Activated effector memory CD4-positive, alpha-beta T cell treated with anti-CD3 and anti-CD28 coated beads, Interleukin-2, amount 50 U/mL, for 16 hours (primary cell): ENCODE results near the gene DOLK.
A peak's percentile ranks its signal among the peaks of the same experiment; 100 is the strongest.

Source experiments
- DNase-seq: peaks from one replicate; pipeline ENCODE4 v3.0.0-alpha.2; 2020

The DOLK gene

DNA sequence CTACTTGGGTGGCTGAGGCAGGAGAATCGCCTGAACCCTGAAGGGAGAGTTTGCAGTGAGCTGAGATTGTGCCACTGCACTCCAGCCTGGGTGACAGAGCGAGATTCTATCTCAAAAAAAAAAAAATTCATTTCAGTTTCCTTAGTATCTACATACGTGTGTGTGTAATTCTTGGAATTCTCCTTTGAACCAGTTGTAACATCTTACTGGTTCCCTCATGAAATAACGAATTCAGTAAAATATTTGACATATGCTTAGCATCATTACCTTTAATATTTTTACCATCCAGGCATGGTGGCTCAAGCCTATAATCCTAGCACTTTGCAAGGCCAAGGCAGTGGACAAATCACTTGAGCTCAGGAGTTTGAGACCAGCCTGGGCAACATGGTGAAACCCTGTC lies 17.8 kb downstream of the DOLK start:
- no peak for DNase-seq

DNA sequence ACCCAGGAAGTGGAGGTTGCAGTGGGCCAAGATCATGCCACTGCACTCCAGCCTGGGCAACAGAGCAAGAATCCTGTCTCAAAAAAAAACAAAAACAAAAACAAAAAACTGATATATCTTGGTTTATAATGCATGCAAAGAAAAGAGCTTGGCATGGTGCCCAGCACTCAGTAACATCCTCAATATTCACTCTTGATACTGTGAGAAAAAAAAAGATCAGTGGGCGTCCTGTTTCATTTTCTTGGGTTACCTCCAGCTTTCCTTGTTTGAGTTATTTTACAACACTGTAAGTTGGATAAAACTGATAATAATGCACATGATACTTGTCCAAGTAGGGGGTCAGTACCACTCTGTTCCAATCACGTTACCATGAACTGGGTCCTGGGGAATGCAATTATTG lies 18.8 kb downstream of the DOLK start:
- DNase-seq = no peak

DNA sequence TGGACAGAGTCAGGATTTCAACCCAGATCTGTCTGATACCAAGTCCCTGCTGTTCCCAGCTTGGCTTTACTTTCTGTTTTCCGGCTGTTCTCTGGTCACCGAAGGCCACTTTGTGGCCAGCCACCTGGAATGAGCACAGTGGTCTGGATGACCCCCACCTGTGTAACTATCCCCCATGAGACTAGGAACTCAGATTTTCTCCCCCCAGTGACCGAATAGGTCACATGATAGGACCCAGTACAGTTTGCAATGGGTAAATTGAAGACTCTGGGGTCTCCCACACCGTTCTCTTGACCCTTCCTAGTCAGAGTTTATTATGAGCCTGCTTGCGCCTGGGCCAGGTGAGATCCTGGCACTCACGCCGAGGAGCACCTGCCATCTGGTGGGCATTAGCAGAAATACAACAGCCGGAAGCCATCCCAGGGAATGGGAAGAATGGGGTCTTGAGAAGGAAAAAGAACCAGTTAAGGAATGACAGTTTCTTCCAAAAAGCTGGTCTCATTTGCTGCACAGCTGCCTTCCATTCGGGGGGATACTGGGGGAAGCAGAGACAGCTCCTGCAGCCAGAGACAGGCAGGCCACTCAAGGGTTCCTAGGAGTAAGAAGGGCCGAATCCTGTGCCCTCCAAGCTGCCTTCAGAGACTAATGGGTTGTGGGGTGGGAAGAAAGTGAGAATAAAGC lies 19.5 kb downstream of the DOLK start:
- DNase-seq = peak; percentile 83

DNA sequence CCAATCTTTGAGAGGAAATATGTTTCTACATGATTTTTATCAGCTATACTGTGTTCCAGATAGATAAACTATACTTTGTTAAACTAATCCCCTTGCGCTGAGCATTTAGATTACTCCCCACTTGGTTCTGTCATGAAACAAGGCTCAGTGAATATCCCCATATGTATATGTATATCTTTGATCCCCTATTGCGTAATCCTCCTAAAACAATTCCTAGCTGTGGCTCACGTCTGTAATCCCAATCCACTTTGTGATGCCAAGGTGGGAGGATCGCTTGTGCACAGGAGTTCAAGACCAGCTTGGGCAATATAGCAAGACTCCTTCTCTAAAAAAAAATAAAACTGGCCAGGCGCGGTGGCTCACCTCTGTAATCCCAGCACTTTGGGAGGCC lies 23.9 kb downstream of the DOLK start:
- no peak for DNase-seq

DNA sequence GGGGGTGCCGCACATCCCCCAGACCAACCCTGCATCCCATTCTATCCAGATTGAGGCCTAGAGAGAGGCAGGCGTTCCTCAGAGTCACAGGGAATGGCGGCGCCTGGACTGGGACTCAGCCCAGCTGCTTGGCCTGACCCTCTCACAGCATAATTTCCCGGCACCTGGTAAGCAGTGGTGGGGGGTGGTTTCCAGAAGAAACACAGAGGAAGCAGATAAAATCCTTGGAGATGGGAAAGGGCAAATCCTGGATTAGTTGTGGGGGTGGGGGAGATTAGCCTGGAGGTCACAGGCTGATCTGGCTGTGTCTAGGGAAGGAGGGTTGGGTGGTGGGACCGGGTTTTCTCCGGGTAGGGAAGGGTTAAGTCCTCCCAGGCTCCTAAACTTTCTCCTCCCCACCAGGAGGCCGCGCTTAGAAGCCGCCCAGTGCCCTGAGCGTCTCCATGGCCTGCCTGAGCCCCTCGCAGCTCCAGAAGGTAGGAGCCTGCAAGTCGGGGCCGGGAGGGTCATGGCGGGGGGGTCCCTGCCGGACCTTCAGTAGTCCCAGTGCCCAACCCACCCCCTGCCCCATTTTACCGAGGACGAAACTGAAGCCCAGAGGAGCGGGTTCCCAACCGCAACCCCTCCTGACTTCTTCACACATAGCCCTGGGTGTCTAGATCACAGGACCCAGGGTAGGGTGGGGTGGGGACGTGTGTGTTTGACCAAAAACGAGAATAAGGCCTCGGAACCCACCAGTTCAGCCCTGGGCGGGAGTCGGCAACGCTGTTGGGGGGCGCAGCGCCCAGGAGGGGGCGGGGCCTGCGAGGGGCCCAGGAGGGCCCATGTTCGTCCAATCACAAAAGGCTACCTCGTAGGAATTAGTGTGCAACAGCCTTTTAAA lies 25.3 kb downstream of the DOLK start:
- no peak for DNase-seq

- no peak for DNase-seq
Observed at GRCh38 chr9:128920381-128921058, 26.9 kb downstream of the DOLK start, which contains the start of gene PHYHD1. PHYHD1 (plus strand) TSS chr9:128920982; CDS start chr9:128922324, 1,342 bp downstream.

DNA sequence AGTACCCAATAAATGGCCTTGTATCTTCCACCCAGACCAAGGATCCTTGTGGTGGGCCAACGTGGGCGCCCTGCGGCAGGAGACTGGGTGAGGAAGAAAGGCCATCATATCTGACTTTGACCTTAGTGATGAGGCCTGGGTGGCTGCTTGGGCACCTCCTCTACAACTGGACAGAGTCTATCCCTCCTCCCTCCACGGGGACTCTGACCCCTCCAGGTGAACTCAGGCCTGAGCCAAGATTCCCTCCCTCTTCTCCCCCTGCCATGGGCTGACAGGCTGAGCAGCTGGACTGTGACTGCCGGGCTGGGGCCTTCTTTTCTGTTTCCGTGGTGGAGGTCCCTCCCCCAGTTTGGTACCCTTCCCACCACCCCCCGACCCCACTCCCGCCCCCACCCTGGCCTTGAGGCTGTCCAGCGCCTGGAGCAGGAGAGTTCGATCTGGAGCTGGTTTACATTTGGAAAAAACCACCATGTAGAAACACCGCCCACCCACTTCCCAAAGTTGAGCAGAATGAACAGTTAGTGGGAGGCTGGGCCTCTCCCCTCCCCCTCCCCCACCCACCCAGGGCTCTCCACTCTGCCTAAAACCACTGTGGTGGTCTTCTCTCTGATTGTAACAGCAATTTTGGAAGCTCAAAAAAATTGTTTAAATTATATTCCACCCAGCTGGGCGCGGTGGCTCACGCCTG lies 27.9 kb downstream of the DOLK start:
- no peak for DNase-seq

DNA sequence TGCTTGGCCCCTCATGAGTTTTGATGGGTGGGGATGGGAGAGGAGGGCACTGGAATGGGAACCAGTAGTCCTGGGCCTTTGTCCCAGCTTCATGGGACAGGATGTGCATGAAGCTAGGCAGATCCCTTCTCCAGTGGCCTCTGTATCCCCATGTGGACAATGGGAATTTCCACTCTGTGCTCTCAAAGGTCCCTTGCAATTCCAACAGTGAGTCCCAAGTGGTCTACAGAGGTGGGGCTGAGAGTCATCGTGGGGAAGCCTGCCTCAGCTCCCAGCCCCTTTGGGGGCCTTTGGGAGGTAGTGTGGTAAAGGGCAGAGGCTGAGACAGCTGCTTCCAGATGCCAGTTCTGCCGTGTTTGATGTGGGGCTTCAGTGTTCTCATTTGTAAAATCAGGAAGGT lies 28.5 kb downstream of the DOLK start:
- DNase-seq = no peak

GRCh38 chr9:128917151-128917849 lies 30.1 kb downstream of the DOLK start:
- no peak for DNase-seq

GRCh38 chr9:128916745-128917144 lies 30.7 kb downstream of the DOLK start:
- DNase-seq = no peak

GRCh38 chr9:128916204-128916603 lies 31.2 kb downstream of the DOLK start:
- no peak for DNase-seq

GRCh38 chr9:128913995-128914772 lies 33.2 kb downstream of the DOLK start:
- DNase-seq = no peak

DNA sequence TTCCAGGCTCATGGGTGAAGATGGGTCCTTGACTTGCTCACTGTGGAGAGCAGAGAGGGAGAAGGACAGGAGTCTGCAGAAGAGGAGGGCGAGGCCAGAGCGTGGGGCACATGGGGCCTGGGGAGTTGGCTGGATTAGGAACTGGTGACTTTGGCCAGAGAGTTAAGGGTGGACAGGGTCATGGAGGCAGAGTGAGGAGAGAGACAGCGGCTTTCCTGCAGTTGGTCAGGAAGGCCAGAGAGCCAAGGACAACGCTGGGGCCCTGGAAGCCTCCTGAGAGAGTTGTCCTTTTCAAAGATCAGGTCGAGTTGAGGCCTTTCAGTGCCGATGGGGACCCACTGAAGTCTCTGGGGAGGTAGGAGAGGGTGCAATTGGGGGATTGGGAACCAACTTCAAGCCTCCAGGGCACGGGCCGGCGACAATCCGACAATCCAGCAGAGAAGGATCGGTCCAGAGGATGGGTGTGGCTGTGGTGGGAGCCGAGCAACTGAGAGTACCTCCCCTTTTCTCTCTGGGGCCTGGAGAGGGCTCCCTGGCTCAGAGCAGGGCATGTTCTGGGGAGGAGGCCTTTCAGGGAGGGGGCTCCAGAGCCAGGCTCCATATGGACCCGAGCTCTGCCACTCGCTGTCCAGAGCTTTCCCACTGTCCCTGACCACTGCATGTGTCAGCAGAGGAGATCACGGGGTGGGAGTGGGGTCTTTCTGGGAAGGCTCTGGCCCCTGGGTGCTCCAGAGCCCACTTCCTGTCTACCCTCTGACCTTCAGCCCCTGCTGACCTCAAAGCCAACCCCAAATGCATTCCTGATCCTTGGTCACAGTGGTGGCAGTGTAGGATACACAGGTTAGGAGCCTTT lies 34.1 kb downstream of the DOLK start:
- no peak for DNase-seq

- DNase-seq = no peak
Observed at GRCh38 chr9:128912270-128912853, 35.0 kb downstream of the DOLK start.

DNA sequence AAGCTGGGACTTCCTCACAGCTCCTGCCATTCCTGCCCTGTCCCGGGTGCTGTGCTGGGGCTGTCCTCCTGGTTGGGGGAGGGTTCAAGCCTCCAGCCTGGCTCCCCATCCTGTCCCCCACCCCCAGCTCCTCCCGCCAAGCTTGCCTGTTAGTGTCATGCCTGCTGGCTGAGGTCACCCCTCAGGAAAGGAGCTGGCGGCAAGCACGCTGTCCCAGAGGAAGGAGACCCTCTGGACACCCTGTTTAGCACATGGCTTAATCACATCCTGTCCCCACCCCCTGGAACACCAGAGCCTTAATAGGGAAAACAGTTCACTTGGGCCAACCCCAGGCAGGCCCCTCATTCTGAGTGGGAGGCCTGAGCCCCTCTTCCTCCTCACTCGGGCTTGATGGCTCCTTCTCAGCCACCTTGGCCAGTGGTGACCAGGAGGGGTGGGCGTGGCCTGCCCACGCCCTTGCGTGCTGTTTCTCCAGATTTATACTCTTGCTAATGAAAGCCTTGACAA lies 35.8 kb downstream of the DOLK start:
- no peak for DNase-seq

GRCh38 chr9:128910906-128911305 lies 36.5 kb downstream of the DOLK start:
- no peak for DNase-seq

DNA sequence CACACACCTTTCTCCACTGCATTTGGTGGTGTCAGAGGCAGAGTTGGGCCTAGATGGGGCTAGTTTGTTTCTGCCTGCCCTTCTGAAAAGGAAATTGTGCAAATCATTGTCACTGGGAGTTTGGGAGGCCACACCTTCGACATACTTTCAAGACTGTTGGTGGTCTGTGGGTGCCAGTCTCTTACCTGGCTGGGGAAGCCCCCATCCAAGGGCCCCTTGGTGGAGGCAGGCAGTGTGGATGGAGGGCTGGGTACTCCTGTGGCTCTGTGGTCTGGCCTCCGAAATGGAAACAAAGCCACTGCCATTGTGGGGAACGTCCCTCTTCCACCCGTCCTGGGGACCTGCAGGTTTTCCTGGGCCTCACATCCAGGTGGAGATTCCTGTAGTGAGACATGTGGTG lies 37.5 kb downstream of the DOLK start:
- no peak for DNase-seq

DNA sequence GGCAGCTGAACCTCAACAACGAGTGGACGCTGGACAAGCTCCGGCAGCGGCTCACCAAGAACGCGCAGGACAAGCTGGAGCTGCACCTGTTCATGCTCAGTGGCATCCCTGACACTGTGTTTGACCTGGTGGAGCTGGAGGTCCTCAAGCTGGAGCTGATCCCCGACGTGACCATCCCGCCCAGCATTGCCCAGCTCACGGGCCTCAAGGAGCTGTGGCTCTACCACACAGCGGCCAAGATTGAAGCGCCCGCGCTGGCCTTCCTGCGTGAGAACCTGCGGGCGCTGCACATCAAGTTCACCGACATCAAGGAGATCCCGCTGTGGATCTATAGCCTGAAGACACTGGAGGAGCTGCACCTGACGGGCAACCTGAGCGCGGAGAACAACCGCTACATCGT lies 39.0 kb downstream of the DOLK start:
- no peak for DNase-seq

- no peak for DNase-seq
Observed at GRCh38 chr9:128906741-128907140, 40.7 kb downstream of the DOLK start.

DNA sequence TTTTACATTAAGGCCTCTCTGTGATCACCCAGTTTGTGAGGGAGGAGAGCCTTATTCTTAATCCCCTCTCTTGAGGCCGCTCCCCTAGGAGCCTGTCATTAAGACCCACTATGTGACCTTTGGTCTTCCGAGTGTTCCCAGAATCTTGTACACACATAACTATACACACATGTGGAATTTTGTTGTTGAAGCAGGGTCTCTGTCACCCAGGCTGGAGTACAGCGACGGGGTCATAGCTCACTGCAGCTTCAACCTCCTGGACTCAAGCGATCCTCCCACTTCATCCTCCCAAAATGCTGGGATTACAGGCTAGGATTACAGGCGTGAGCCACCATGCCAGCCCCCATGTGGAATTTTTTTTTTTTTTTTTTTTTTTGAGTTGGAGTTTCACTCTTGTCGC lies 41.4 kb downstream of the DOLK start:
- no peak for DNase-seq
